HG02588 (cell line): Measurements from ENCODE around the gene MOG.
"Not testable (repeated sequence)": the region's sequence is repeated elsewhere in the genome, so short reads cannot be mapped to it uniquely, and the experiment has no call there.

Experiments used
- ATAC-seq: cut with Tn5 transposase; IDR thresholded peaks from one replicate; pipeline ENCODE4 v1.9.1; 2021; ENCODE audit warnings: mild to moderate bottlenecking, moderate library complexity; ENCODE audit not compliant: unreplicated experiment

MOG gene

GRCh38 chr6:29637247-29637646 is 19.6 kb upstream of the MOG start:
- no peak for ATAC-seq

GRCh38 chr6:29641430-29642148 is 15.3 kb upstream of the MOG start:
- no peak for ATAC-seq

- ATAC-seq = no peak
Observed at GRCh38 chr6:29647927-29648642, 8.8 kb upstream of the MOG start.

- ATAC-seq = peak; percentile 89
Observed at GRCh38 chr6:29649701-29650673, 6.9 kb upstream of the MOG start.

- ATAC-seq = no peak
Observed at GRCh38 chr6:29651413-29652197, 5.3 kb upstream of the MOG start.

GRCh38 chr6:29652198-29652584 is 4.7 kb upstream of the MOG start:
- ATAC-seq = no peak

- no peak for ATAC-seq
Observed at GRCh38 chr6:29653452-29654038, 3.3 kb upstream of the MOG start.

GRCh38 chr6:29655658-29656057 is 1.2 kb upstream of the MOG start:
- ATAC-seq = no peak

GRCh38 chr6:29656157-29656556 is 735 bp upstream of the MOG start:
- no peak for ATAC-seq

- no peak for ATAC-seq
Observed at GRCh38 chr6:29661071-29661470, 4.2 kb downstream of the MOG start.

- ATAC-seq = not testable (repeated sequence)
Observed at GRCh38 chr6:29661502-29662141, 4.7 kb downstream of the MOG start.

- no peak for ATAC-seq
Observed at GRCh38 chr6:29663300-29664042, 6.6 kb downstream of the MOG start.

- no peak for ATAC-seq
Observed at GRCh38 chr6:29665942-29666825, 9.3 kb downstream of the MOG start.

- ATAC-seq = no peak
Observed at GRCh38 chr6:29666826-29667130, 9.9 kb downstream of the MOG start.

- ATAC-seq = no peak
Observed at GRCh38 chr6:29667158-29667557, 10.3 kb downstream of the MOG start.

GRCh38 chr6:29671026-29671425 is 14.1 kb downstream of the MOG start:
- no peak for ATAC-seq

GRCh38 chr6:29672116-29672515 is 15.2 kb downstream of the MOG start:
- ATAC-seq = not testable (repeated sequence)

GRCh38 chr6:29673161-29673560 is 16.3 kb downstream of the MOG start:
- no peak for ATAC-seq
